Suprapubic skin (tissue), 4 donors: ENCODE measurements around the gene SHOX.

Source experiments
- EP300 ChIP-seq: sonication (generic); formaldehyde crosslinking; IDR thresholded peaks from one replicate; pipeline ENCODE4 v1.6.1; 2017; ENCODE audit warnings: antibody characterized with exemption
- POLR2A ChIP-seq, 2 donors: fragments of 450-650 bp; IDR thresholded peaks; one replicate each; pipeline ENCODE4 v1.6.1; 2017; ENCODE audit warnings: antibody characterized with exemption in 2 of 2, mild to moderate bottlenecking in 2 of 2, moderate library complexity in 2 of 2
- POLR2AphosphoS5 ChIP-seq, 3 donors: sonication (generic); formaldehyde crosslinking; IDR thresholded peaks; one replicate each; pipeline ENCODE4 v1.6.1; 2017; ENCODE audit warnings: antibody characterized with exemption in 3 of 3
- TF ChIP-seq, protein P1 (sequence below), 2 donors: fragments of 200-600 bp in 1 of 2; fragments of 450-650 bp in 1 of 2; sonication (generic) in 1 of 2; IDR thresholded peaks; one replicate each; pipeline ENCODE4 v1.5.1; 2016 to 2019; ENCODE audit warnings: antibody characterized with exemption in 2 of 2, mild to moderate bottlenecking in 1 of 2, moderate library complexity in 1 of 2

DNA sequence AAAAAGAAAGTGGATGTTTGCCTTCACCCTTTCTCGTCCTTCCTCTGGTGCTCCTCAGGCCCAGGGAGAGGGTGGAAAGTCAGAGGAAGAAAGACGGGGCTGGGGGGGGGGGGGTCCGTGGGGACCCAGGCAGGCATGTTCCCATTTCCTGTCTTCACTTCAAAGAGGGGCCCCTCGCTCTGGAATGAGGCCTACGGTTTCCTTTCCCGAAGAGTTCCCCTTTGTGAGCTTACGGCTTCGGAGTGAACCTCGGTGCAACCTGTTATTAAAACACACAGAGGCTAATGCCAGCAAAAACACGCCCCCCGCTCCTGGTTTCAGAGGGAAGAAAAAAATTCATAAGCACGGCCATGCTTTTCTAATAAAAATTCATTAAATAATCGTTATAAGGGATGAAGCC is 40.1 kb downstream of the SHOX start:
- TF ChIP-seq, protein P1, sequence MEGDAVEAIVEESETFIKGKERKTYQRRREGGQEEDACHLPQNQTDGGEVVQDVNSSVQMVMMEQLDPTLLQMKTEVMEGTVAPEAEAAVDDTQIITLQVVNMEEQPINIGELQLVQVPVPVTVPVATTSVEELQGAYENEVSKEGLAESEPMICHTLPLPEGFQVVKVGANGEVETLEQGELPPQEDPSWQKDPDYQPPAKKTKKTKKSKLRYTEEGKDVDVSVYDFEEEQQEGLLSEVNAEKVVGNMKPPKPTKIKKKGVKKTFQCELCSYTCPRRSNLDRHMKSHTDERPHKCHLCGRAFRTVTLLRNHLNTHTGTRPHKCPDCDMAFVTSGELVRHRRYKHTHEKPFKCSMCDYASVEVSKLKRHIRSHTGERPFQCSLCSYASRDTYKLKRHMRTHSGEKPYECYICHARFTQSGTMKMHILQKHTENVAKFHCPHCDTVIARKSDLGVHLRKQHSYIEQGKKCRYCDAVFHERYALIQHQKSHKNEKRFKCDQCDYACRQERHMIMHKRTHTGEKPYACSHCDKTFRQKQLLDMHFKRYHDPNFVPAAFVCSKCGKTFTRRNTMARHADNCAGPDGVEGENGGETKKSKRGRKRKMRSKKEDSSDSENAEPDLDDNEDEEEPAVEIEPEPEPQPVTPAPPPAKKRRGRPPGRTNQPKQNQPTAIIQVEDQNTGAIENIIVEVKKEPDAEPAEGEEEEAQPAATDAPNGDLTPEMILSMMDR (IDR thresholded peaks at IDR 0.05): no peak
- TF ChIP-seq POLR2A (IDR thresholded peaks at IDR 0.05) (no peak), POLR2AphosphoS5 (IDR thresholded peaks at IDR 0.05) (no peak), EP300 (no peak)
